HG03039 (cell line): ENCODE measurements around the gene PPP2R1B.
"Not testable (repeated sequence)": the region's sequence is repeated elsewhere in the genome, so short reads cannot be mapped to it uniquely, and the experiment has no call there.

Source experiments
- ATAC-seq: cut with Tn5 transposase; IDR thresholded peaks from one replicate; pipeline ENCODE4 v1.9.1; 2021; ENCODE audit warnings: mild to moderate bottlenecking, moderate library complexity; ENCODE audit not compliant: unreplicated experiment

The PPP2R1B gene

DNA sequence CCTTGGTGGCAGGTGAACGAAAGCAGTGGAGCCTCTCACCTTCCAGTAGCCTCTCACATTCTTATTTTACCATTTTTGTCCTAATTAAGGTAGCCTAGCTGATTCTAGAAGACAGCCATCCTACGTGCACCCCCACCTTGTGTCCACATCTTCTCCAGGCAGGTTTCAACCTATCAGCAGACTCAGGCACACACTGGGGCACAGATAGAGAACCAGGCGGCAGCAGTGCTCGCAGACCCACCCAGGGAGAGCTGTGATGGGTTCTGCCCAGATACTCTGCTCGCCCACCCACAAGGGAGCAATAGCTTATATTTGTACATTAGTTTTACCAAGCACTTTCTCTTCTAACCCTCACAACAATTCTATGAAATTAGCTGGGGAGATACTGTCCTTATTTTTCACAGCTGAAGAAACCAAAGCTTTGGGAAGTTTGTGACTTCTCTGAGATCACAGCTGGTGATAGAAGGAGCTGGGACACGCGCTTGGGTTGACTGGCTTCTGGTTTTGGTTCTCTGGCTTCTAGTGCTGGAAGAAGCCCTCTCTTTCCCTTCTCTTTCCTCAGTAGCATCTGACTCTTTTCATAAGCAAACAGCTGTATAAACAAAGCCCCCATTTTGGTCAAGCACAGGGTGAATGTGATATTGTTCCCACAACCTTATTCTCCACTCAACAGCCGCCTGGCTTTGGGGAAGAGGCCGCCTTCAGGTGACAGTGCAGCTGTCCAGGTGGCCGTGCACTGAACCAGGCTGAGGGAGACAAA is 36.9 kb downstream of the PPP2R1B start:
- no peak for ATAC-seq

- no peak for ATAC-seq
These were observed 38.8 kb downstream of the PPP2R1B start for GRCh38 chr11:111727431-111727830.

DNA sequence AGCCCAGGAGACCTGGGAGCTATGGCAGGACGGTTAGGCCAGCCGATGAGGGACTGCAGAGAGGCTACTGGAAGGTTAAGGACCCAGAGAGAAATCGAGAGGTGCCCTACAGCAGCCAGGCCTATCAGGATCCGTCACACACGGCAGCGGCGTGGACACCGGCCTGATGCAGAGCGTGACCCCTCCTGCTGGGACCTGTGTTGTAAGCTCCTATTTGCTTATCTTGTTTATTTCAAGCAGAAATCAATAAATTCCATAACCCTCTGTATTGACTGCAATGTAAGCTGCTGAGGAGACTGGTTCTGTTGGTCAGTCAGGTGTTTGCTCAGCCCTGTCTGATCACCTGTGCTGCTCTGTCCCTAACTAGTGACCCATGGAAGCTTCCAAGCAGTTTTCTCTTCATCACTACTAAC is 39.9 kb downstream of the PPP2R1B start:
- no peak for ATAC-seq

DNA sequence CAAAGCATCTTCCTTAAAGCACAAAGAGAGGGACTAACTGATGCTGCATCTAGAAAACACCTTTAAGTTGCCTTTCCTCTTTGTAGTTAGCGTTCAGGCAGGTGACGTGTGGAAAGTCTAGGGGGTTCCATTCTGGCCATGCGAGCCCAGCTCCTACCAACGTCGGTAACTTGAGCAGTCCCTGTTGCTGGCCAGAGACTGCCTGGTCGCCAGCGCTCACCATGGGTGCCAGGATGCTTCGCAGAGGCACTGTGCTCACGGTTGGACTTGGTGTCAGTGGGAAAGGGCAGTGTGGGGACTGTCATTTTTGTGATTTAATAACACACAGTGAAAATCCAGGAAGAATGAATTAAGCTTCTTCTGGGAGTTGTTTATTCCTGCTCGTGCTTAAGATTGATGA is 40.6 kb downstream of the PPP2R1B start:
- ATAC-seq = no peak

DNA sequence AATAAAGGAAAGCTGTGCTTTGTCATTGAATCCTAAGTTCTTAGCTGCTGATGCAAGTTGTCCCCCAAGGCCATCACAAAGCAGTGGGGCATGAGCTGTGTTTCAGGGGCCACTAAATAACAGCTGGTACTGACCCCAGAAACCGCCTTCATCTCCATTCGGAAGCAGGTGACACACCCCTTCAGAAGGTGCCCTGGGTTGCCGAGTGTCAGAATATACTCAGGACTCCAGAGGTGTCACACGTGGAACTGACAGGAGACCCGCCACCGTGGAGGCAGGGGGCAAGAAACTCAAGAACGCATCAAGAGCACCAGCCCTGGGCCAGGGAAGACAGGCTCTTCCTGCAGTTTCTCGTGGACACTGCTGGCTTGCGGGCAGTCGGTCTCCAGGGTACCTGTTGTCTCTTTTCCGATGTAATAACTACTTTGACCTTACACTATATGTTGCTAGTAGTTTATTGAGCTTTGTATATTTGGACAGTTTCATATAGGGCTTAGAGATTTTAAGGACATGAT is 41.5 kb downstream of the PPP2R1B start:
- ATAC-seq = no peak

- no peak for ATAC-seq
These were observed 42.6 kb downstream of the PPP2R1B start for GRCh38 chr11:111723595-111723994.

DNA sequence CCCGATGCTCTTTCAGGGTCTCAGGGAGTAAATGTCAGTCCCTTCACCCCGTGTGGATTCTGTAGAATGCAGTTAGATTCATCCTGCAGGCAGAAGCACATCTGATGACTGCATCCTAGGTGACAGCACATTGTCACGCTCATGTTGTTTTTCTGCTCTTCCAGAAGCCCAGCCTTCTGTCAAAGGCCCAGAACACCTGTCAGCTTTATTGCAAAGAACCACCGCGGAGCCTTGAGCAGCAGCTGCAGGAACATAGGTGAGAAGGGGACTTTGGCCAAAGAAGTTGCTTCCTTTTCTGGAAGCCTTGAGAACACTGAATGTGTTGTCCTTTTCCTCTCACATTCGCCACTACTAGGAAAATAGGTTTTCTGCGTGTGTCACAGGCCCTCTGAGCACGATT is 43.7 kb downstream of the PPP2R1B start:
- no peak for ATAC-seq

DNA sequence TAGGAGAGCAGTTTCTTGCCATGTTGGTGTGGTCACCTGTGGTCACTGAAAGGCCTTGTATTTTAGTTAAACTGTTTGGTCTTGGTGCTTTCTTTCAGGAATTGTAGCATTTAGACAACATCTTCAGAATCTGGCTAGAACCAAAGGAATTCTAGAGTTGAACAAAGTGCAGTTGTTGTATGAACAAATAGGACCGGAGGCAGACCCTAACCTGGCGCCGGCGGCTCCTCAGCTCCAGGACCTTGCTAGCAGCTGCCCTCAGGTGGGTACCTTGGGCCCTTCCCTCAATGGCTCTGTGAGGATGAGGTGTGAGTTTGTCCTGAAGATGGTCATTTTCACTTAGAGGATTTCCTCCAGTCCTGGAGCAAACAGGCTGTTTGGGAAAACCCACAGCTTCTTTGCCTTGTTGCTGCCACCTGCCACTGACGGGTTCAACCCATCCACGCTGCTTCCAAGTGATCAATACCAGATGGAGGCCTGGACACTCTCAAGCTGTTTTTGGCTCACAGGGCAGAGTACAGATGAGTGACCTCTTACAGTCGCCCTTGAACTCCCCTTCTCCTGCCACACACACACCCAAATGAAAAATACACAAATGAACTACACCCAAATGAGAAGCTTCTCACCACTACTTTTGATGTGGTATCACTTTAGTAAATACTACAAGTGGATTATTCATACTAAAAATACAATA is 45.2 kb downstream of the PPP2R1B start:
- no peak for ATAC-seq

DNA sequence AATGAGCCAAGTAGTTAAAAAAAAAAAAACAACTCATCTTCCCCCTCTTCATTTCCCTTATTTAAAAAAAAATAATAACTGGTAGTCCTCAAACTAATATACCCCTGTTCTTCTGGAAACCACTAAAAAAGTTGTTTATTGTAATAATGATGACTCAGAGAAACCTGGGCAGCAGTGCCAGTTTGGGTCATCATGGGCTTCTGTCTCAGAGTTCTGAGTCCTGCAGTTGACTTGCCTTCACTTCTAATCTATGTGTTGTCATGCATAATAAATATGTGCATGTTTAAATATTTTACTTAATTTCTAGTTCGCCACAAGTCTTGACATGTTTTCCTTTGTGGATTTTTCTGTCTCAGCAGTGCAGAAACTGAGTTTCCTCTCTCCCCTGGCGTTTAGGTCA is 46.8 kb downstream of the PPP2R1B start:
- no peak for ATAC-seq

DNA sequence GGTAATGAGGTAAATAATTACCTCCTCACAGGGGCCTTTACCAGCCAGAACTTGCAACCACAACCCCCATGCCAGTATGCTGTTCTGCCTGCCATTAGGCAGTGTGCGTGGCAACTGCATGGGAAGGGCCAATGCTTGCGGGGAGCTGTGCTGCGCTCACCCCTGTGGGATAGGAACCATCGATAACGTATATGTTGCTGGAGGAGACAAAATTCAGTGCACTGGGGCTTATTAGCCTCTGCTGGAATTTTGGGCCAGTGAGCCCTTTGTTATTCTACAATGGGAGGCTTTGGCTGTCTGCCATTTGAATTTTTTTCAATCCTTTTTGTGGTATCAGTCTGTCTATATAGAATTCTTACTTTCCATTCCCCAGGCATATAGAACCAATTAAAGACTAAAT is 47.3 kb downstream of the PPP2R1B start:
- ATAC-seq = no peak

- no peak for ATAC-seq
These were observed 47.8 kb downstream of the PPP2R1B start for GRCh38 chr11:111718436-111718835.

GRCh38 chr11:111717660-111718059 is 48.5 kb downstream of the PPP2R1B start:
- not testable (repeated sequence) for ATAC-seq

GRCh38 chr11:111715142-111715816 is 50.9 kb downstream of the PPP2R1B start:
- no peak for ATAC-seq

DNA sequence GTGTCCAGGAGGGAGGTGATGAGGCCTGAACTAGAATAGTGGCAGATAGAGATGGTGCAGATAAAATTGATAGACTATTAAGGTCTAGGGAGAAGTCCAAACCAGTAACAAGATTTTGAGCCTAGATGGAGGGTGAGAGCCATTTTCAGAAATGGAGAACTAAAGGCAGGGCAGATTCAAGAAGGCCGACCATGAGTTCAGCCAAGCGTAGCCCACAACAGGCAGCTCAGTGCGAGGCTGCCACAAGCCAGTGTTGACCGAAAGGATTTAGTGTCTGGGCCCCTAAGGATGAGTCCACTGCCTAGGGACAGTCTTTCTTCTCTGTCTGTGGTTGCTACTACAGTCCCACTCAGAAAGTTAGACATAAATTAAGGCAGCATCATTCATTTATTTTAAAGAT is 51.7 kb downstream of the PPP2R1B start:
- no peak for ATAC-seq

- ATAC-seq = no peak
These were observed 58.5 kb downstream of the PPP2R1B start for GRCh38 chr11:111707691-111708067.

GRCh38 chr11:111707039-111707690 is 59.0 kb downstream of the PPP2R1B start:
- ATAC-seq = no peak

DNA sequence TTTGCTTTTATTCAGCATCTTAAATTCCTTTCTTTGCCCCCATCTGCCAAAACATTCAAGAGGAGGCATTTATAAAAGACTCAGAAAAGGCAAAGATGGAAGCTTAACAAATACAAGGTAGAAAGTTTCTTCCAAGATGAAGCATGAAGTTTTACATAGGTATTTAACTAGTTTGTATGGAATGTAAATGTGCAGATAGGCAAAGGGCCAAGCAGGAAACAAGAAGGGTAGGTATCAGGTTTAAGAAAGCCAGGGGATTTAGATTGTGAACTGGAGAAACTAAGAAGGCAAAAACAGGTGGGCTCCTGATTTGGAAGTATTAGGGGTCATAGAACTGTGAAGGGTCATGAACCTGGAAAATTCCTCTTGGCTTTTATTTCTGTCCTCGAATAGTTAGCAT is 62.6 kb downstream of the PPP2R1B start:
- ATAC-seq = no peak

DNA sequence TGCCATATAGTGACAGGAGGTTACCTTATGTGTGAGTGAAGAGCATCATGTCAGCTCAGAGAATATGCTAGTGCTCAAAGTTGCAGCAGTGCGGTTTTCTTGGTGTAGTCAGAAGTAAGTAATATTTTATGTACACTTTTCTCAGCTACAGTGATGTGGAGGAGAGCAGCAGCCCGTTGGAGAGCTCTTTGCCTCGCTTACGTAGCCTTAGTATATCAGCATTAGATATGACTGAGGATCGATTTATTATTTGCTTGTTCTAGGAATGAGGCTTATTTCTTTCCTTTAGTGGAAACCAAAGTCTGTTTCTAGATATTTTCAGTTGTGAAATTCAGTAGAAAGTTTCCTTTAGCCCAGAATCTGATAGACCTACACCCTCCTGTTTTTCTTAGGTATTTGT is 63.6 kb downstream of the PPP2R1B start:
- no peak for ATAC-seq

- ATAC-seq = no peak
These were observed 66.0 kb downstream of the PPP2R1B start for GRCh38 chr11:111700162-111700561.

DNA sequence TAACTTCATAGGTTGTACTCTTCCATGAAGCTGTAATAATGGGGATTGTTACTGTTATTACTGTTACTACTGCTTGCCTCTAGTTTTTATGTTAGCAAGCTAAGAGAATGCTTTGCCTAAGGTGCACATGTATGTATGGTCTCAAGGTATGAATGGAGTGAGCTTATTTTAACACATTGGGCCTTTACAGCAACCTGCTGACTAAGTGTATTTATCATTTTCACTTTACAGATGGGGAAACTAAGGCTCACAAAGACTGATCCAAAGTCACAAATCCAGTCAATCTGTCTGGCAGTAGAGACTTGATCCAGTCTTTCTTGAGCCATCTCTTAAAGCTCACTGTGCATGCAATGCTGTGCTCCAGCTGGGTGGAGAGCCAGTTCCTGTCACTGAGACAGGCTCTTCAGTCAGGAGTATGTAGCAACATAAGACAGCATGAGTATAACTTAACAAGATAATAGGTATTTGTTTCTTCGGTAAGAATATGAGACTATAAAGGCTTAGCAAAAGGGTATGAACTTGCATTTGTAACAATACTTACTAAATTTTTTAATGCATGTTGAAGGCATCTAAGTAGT is 66.5 kb downstream of the PPP2R1B start:
- ATAC-seq = no peak
